HL-60/S4 treated with retinoic acid at 250 ng/mL for 4 days and 3 days (cell line): ENCODE data around the gene DOK7.
"Not testable (repeated sequence)": the region's sequence is repeated elsewhere in the genome, so short reads cannot be mapped to it uniquely, and the experiment has no call there.

Source experiments
- in situ Hi-C: fragments of 300-500 bp; cut with MboI; formaldehyde crosslinking; loops from 2 replicates; pipeline ENCODE4 v1.7.0; 2022; ENCODE audit warnings: low sequenced_read_pairs

Gene DOK7

DNA sequence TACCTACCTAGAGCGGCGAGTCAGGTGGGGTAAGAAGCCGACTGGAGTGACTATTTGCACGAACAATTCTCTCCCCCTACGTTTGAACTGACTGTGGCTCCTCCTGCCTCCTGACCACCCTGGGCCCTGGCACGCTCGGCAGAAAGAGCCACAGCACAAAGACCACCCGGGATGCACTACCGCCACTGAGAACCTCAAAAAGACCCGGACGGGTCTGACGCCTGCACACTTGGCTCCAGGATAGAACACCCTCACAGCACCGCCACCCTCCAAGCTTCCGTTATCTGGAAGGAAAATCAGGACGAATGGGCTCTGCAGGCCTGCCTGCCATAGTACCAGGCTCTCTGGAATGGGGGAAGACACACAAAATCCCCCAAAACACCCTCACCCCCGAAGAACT, 66.9 kb downstream of the DOK7 start:
- in situ Hi-C loops: no loop called here

DNA sequence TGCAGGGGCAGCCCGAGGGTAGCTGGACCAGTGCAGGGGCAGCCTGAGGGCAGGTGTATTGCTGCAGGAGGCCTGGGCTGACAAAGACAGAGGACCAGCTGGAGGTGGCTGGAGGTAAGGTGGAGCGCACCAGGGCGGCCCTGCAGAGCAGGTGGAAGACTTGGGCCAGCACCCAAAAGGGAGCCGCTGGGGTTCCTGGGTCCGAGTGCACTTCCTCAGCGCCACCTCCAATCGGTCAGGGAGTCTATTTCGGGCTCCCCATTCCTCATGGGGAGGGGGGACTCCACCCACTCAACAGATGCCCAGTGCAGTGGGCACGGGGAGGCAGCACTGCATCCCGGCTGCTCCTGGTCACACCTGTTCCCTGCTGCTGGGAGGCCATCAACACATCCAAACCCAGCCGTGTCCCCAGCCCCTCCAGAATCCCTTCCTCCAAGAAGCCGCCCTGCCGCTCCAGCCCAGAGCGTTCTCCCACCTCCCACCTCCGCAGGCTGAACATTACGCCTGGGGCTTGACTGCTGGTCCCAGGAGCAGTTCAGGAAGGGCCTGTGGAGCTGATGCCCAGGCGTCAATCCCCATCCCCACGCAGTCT, 67.7 kb downstream of the DOK7 start:
- in situ Hi-C loops: no loop called here

DNA sequence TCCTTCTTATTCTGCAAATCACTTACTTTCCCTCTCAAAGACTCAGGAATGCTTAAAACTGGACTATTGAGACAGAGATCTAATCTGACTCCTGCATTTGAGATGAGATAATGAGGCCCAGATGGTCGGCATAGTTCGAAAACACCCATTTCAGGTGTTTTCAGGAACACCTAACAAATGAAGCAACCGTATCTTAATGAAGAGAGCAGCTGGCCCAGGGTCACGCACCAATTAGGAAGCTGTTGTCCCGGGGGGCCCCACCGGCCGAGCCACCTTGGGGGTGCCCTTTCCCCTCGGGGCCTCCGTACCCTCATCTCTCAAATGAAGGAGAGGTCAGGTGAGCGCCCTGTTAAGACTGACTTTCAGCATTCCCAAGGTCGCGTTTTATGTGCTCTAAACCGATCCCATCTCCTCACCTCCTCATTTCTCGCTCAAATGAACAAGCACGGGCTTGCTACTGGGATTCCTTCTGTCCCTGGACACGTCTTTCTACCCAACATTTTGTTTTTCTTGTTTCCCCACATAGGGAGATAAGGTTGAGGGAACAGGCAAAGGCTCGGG, 68.3 kb downstream of the DOK7 start:
- in situ Hi-C loops: no loop called here

DNA sequence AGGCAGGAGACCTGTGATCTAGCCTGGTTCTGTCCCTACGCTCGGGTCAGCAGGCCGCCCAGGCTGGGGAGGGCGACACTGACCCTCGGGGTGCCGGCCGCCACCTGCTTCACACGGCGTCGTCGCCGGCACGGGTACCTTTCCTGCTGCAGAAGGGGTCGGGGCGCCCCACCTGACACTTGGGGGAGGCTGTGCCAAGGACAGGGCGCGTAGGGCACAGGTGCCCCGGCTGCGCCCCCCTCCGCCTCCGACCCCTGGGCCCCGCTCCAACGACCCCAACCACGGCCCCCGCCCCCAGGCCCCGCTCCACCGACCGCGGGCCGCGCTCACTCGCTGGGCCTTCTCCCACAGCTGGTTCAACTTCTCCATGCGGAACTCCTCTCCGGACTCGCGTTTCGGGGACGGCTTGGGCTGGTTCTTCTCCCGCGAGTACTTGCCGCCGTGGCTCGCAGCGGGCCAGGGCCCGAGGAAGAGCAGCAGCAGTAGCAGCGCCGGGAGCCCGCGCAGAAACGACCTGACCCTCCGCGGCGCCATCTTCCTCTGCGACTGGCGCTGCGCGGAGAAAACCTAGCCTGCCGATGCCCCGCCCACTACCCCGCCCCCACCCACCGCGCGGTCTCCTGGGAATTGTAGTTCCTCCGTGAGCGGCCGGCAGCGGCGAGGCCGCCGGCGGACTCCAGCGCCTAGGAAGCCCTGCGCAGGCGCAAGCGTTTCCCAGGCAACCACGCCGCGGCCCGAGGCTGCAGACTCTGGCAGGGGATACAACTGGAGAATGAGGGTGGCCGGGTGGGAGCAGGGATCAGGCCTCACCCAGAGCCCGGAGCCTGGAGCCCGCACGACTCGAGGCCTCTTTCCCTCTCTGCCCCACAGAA, 69.0 kb downstream of the DOK7 start, which contains the start of gene LRPAP1:
Gene LRPAP1 (minus strand): TSS at position 544 of the 872 bp plus-strand sequence. CDS start 10 bp downstream, at position 534.
- in situ Hi-C loops: no loop called here

DNA sequence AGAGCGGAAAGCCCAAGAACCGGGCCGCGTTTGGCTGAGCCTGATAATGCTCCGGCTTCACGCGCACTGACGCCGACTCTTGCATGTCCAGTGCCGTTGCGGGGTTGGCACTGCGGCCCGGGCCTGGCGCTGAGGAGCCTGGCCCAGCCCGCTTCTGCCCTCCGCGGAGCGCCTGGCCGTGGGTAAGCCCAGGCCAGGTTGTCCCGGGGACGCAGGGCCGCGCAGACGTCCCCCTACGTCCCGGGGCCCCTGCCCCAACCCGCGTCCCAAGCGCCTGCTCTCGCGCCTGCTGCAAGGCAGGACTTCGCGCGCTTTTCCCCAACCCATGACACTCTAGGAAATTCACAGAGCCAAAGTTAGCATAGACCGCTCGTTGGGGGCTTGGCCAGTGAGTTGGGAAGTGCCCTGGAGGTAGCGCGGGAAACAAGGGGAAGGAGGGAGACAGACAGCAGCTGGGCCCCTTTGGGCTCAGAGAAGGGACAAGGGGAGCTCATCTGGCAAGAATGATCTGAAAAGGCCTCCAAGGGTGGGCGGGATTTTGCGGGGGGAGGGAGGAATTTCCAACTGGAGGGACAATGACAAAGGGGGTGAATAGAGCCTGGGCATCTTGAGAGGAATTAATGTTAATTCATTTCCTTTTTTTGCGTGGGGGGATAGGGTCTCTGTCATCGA, 69.8 kb downstream of the DOK7 start:
- in situ Hi-C loops: no loop called here

DNA sequence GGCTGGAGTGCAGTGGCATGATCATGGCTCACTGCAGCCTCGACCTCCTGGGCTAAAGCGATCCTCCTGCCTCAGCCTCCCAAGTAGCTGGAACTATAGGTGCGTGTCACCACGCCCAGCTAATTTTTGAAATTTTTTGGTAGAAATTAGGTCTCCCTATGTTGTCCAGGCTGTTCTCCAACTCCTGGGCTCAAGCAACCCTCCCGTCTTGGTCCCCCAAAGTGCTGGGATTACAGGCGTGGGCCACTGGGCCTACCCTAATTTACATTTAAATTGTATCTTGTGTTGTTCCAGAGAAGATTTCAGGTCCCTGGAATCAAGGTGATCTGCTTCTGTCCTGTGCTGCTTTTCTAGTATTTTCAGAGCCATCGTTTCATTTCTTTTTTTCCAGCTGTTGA, 70.3 kb downstream of the DOK7 start:
- in situ Hi-C loops: no loop called here

DNA sequence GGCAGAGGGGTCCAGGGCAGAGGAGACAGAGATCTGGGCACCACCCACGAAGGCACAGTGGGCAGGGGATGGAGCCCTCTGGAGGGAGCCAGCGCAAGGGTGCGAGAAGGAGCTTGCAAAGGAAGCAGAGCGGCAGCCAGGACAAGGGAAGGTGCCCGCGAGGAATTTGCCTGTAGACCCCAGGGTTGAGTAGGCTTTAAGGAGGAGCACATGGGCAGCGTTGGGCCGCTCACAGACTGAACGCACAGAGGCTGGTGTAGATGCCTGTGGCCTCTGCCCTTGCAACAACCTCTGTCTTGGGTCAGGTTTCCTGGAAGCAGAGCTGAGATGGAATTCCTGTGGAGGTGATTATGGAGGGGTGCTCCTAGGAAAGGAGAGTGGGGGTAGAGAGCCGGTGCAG, 72.7 kb downstream of the DOK7 start:
- in situ Hi-C loops: not testable (repeated sequence)

DNA sequence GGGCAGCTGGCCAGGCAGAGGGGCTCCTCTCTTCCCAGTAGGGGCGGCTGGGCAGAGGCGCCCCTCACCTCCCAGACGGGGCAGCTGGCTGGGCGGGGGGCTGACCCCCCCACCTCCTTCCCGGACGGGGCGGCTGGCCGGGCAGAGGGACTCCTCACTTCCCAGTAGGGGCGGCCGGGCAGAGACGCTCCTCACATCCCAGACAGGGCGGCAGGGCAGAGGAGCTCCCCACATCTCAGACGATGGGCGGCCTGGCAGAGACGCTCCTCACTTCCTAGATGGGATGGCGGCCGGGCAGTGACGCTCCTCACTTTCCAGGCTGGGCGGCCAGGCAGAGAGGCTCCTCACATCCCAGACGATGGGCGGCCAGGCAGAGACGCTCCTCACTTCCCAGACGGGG, 75.8 kb downstream of the DOK7 start:
- in situ Hi-C loops: not testable (repeated sequence)

DNA sequence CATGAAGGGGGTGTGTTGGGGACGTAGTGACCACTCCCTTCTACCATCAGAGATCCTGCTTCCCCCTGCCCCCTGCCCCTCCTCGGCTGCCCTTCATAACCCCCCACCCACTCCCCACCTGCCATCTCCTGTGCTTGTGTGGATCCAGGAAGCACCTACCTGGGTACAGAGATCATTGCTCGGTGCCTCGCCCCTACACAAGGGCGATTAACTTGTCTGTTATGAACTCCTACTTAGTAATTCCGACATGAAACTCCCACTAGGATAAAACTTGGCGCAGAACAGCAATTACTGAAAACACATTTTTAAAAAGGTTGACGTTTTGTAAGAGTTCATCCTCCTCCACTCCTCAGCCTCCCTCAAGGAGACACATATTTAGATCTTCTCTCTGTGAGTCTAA, 80.3 kb downstream of the DOK7 start:
- in situ Hi-C loops: not testable (repeated sequence)
